ENCODE measurements around the gene PREP. TPM values are rescaled to one million over a fixed set of nuclear protein-coding genes. Genes with fewer than 3 reads are reported as not detected.

The PREP gene
- total RNA-seq: 10 to 100 TPM; 12.5 to 25.5 (median 21.8) TPM
- 10 to 100 TPM; 14.0 to 34.2 TPM for polyA plus RNA-seq
- long read RNA-seq, donor 1, transcript PREP-201 (15 exons, 2,905 nt): major isoform, 25 of 39 reads
- long read RNA-seq, donor 1, partial matches to known transcripts: 10 of 39 reads
- long read RNA-seq, donor 1, other reads (novel, unspliced or antisense): 4 of 39 reads
- long read RNA-seq, donor 2, transcript PREP-201 (15 exons, 2,905 nt): major isoform, 8 of 13 reads
- long read RNA-seq, donor 2, partial matches to known transcripts: 0 of 13 reads
- long read RNA-seq, donor 2, other reads (novel, unspliced or antisense): 5 of 13 reads
- long read RNA-seq, donor 3, transcript PREP-201 (15 exons, 2,905 nt): major isoform, 18 of 33 reads
- long read RNA-seq, donor 3, partial matches to known transcripts: 2 of 33 reads
- long read RNA-seq, donor 3, other reads (novel, unspliced or antisense): 13 of 33 reads

- peak within 1 kb of the TSS; percentile 54 to 90 for H3K27ac ChIP-seq
- H3K27me3 ChIP-seq: no peaks in the 10 kb centered on the region
- no peak for TF ChIP-seq EP300 (IDR thresholded peaks at IDR 0.05)
- peak; percentile 13 to 83 (median 72) for TF ChIP-seq CTCF (IDR thresholded peaks at IDR 0.05)
- H3K4me3 ChIP-seq: peak within 1 kb of the TSS; percentile 89
- H3K9me3 ChIP-seq: no peaks in the 10 kb centered on the region
- H3K36me3 ChIP-seq: no peaks in the 10 kb centered on the region
- WGBS, 3 donors: 1 to 2% (median 1%) methylated on average over 50 to 84 of the region's 84 CpGs
- intact Hi-C loops (cut with DNase I): loop anchor here (5.0 to 10.0 kb wide), 4 partner anchors 308 to 408 kb away; no protein-coding TSS in a partner anchor
- DNase-seq: peak; percentile 77 to 88 (median 81)
- peaks cover 6% of the 10 kb centered on the region for H3K4me1 ChIP-seq (ENCODE audit: insufficient read depth)
These were observed at the start of gene PREP for GRCh38 chr6:105402939-105403935. PREP (minus strand) TSS chr6:105403082; CDS start chr6:105402891, 191 bp downstream.

DNA sequence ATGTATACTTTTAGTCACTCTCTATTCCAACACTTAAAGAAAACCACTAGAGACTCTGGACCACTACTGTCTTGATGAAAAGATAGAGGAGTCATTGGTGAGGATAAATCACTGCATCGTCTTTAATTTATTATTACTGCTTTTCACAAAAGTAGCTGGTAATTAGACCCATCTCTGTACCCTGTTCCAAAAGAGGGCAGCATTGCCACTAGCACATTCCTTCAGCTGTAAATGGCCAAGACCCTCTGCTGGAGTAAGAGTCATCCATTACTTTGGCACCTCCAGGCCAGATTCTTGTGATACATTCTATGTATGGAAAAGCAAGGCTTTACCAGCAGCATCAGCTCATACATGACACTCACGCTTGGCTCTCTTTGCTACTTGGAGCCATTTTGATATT, 49.5 kb upstream of the PREP start:
- Histone ChIP-seq H3K4me3 (no peak overlapping the region), H3K27ac (no peak overlapping the region), H3K36me3 (no peaks in the 10 kb centered on the region), H3K27me3 (no peaks in the 10 kb centered on the region), H3K9me3 (no peaks in the 10 kb centered on the region), H3K4me1 (ENCODE audit: insufficient read depth) (no peaks in the 10 kb centered on the region)
- TF ChIP-seq EP300 (IDR thresholded peaks at IDR 0.05) (no peak), CTCF (IDR thresholded peaks at IDR 0.05) (no peak), POLR2A (IDR thresholded peaks at IDR 0.05) (no peak)
- intact Hi-C loops (cut with DNase I): no loop called here
- DNase-seq: no peak
- WGBS, 3 donors: 90 to 92% (median 91%) methylated on average over 2 of the region's 2 CpGs

DNA sequence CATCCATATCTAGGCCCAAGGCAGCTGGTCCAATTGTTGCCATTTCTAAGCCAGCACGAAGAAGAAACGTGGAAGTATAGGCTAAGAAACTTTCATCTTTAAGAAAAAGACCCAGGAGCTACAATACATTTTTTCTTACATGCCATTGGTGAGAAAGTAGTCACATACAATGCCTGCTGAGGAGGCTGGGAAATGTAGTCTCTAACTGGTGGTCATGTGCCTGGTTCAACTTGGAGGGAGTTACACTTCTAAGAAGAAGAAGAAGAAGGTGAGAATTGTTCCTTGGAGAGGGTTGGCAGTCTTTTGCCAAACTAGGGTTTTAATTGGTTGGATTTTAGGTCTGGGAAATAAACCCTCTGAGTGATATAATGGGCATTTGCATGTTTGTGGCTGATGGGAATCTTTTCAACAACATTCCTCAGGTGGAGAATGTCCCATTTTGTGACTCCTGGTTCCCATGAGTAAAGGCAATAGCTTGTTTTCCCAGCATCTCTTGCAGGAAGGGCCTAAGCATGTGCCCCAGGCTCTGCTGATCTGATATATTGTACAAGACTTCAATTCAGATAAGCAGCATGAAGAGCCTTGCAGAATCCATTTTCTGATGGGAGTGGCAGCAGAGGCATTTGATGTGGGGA, 47.0 kb upstream of the PREP start:
- no peaks in the 10 kb centered on the region for H3K27me3 ChIP-seq
- H3K9me3 ChIP-seq: no peaks in the 10 kb centered on the region
- DNase-seq: no peak
- intact Hi-C loops (cut with DNase I): no loop called here
- no peak overlapping the region for H3K27ac ChIP-seq
- TF ChIP-seq CTCF (IDR thresholded peaks at IDR 0.05): no peak
- TF ChIP-seq POLR2A (IDR thresholded peaks at IDR 0.05): no peak
- no peak for TF ChIP-seq EP300 (IDR thresholded peaks at IDR 0.05)
- 75 to 80% (median 76%) methylated on average over 2 of the region's 2 CpGs for WGBS, 3 donors
- no peak overlapping the region for H3K4me3 ChIP-seq
- H3K36me3 ChIP-seq: no peaks in the 10 kb centered on the region
- H3K4me1 ChIP-seq (ENCODE audit: insufficient read depth): no peaks in the 10 kb centered on the region

DNA sequence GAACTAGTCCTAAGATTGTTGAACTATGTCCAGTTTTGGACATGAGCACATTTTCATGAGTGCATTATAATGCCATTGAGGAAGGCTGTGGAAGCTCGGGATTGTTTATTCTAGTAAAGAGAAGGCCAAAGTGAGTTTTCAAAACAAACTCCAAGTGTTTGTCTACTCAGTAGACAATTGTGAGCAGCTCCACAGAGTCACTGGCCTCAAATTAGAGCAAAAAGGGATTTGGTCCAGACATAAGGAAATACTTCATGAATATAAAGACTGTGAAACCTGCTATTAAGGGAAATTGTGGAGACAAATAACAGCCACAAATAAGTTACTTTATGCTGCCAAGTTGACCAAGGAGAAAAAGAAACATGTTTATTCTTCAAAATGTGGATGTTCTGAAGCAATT, 42.6 kb upstream of the PREP start:
- Histone ChIP-seq H3K36me3 (no peaks in the 10 kb centered on the region), H3K4me1 (ENCODE audit: insufficient read depth) (no peaks in the 10 kb centered on the region), H3K4me3 (no peak overlapping the region), H3K9me3 (no peaks in the 10 kb centered on the region), H3K27ac (no peak overlapping the region), H3K27me3 (no peaks in the 10 kb centered on the region)
- no peak for DNase-seq
- 15 to 39% (median 23%) methylated on average over 1 of the region's 1 CpG for WGBS, 3 donors
- intact Hi-C loops (cut with DNase I): no loop called here
- TF ChIP-seq EP300 (IDR thresholded peaks at IDR 0.05): no peak
- TF ChIP-seq CTCF (IDR thresholded peaks at IDR 0.05): no peak
- no peak for TF ChIP-seq POLR2A (IDR thresholded peaks at IDR 0.05)

Data from ovary (tissue), 10 donors.